Smooth muscle cell (in vitro differentiated cells): Measurements from ENCODE around the gene ADD2. TPM values are rescaled to one million over a fixed set of nuclear protein-coding genes. Genes with fewer than 3 reads are reported as not detected.

Experiments used
- DNase-seq: peaks from one replicate; lab custom pipeline; 2025; ENCODE audit not compliant: unreplicated experiment; lab: John Stamatoyannopoulos, UW
- H2AFZ ChIP-seq: fragments of 200-600 bp; sonication (generic); 2 replicates; pipeline ENCODE4 v1.6.0; 2016; ENCODE audit warnings: antibody characterized with exemption, low read depth, mild to moderate bottlenecking
- H3F3A ChIP-seq: fragments of 200-600 bp; sonication (generic); 2 replicates; pipeline ENCODE4 v1.6.0; 2017; ENCODE audit warnings: antibody characterized with exemption, low read depth
- H3K27ac ChIP-seq: fragments of 200-600 bp; sonication (generic); 2 replicates; pipeline ENCODE4 v1.5.1; 2016; ENCODE audit warnings: low read depth, mild to moderate bottlenecking
- H3K27me3 ChIP-seq: fragments of 200-600 bp; sonication (generic); 2 replicates; pipeline ENCODE4 v1.6.1; 2016; ENCODE audit warnings: low read depth, mild to moderate bottlenecking
- H3K36me3 ChIP-seq: fragments of 200-600 bp; sonication (generic); 2 replicates; pipeline ENCODE4 v1.5.1; 2016; ENCODE audit warnings: low read depth
- H3K4me1 ChIP-seq: fragments of 200-600 bp; sonication (generic); 2 replicates; pipeline ENCODE4 v1.5.1; 2016; ENCODE audit warnings: low read depth
- H3K4me2 ChIP-seq: fragments of 200-600 bp; sonication (generic); 2 replicates; pipeline ENCODE4 v1.6.0; 2016; ENCODE audit warnings: mild to moderate bottlenecking
- H3K4me3 ChIP-seq: fragments of 200-600 bp; sonication (generic); 2 replicates; pipeline ENCODE4 v1.5.1; 2016; ENCODE audit warnings: mild to moderate bottlenecking
- H3K79me2 ChIP-seq: fragments of 200-600 bp; sonication (generic); 2 replicates; pipeline ENCODE4 v1.6.0; 2016; ENCODE audit warnings: low read depth, mild to moderate bottlenecking
- H3K9ac ChIP-seq: fragments of 200-600 bp; sonication (generic); 2 replicates; pipeline ENCODE4 v1.6.0; 2016; ENCODE audit warnings: low read depth
- H3K9me3 ChIP-seq: fragments of 200-600 bp; sonication (generic); replicated peaks from 2 replicates; pipeline ENCODE4 v1.5.1; 2016; ENCODE audit warnings: low read depth
- H4K20me1 ChIP-seq: fragments of 200-600 bp; sonication (generic); 2 replicates; pipeline ENCODE4 v1.6.0; 2016; ENCODE audit warnings: low read depth
- CTCF ChIP-seq: fragments of 200-600 bp; sonication (generic); IDR thresholded peaks from 2 replicates; pipeline ENCODE4 v1.5.1; 2017; ENCODE audit warnings: borderline replicate concordance, mild to moderate bottlenecking, antibody characterized with exemption; ENCODE audit not compliant: insufficient read depth, poor library complexity, severe bottlenecking
- WGBS: methylation state at CpG from one replicate; pipeline ENCODE4 v1.1.7; 2016; ENCODE audit warnings: low lambda C conversion rate; 5-methylcytosine and 5-hydroxymethylcytosine counted together
- polyA plus RNA-seq: library from polyadenylated mRNA; unstranded; fragments of >200 nt; fragmentation: Nextera tagmentation; extraction: Ambion mirVana; gene quantifications from 2 replicates; pipeline ENCODE4 v1.2.1, GENCODE V29; 2016
- total RNA-seq: library from RNA; depleted of rRNA; stranded (reverse); fragments of >200 nt; gene quantifications from 2 replicates; pipeline ENCODE4 v1.2.3, GENCODE V29; 2014

ADD2 gene
- total and polyA plus RNA-seq, 2 experiments from 2014 or later: 4.3 to 7.1 TPM

DNA sequence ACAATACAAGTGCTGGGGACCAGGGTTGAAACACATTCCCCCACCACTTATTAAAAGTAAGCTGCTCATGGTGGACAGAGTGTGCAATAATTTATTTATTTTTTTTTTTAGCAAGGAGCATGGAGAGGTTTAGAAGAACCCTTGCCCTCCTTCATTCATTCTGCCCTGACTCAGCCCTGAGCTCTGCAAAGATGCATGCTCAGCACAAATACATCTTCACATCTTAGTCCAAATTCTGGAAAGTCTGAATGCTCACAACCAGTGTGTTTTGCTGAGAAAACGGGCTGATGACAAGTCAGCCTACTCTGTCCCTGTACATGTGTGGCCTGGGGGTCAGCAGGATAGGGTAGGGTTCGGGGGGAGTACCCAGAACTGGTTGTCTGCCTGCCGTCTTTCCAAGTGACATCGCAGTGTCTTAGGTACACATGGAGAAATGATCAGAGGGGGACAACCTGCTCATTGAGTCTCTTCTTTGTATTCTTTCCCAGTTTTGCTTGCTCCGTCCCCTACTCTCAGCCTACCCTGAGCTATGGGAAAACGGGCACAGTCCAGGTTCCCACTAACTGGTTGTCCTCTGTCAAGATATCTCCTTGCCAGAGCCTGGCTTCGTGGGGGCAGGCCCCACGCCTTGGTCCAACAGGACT, 76.4 kb downstream of the ADD2 start:
- H4K20me1 ChIP-seq: no peaks in the 10 kb centered on the region
- WGBS: 97% methylated on average over 8 of the region's 8 CpGs

DNA sequence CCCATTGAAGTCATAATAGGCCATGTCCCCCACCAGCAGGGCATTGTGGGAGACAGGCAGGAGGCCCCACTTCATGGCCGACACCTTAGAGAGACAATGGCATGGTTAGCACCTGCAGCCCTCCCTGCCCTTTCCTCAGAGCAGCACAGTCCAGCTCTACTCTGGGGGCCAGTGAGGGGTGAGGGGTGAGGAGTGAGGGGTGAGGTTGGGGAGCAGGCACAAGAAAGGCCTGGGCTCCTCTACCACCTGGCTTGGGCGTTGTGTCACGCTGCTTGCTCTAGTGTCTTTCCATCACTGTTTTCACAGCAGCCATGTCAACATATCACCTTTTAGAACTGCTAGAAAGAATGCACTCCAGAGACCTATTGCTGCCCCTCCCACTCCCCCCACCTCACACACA, 77.2 kb downstream of the ADD2 start:
- no peaks in the 10 kb centered on the region for H3K9me3 ChIP-seq
- H3K36me3 ChIP-seq: no peaks in the 10 kb centered on the region
- no peaks in the 10 kb centered on the region for H3K27me3 ChIP-seq
- no peak for DNase-seq
- no peak overlapping the region for H3K9ac ChIP-seq
- H3K4me3 ChIP-seq: no peak overlapping the region
- no peak for TF ChIP-seq CTCF
- H4K20me1 ChIP-seq: no peaks in the 10 kb centered on the region
- H2AFZ ChIP-seq: no peak overlapping the region
- H3K4me2 ChIP-seq: no peak overlapping the region
- H3F3A ChIP-seq: no peaks in the 10 kb centered on the region
- 100% methylated on average over 3 of the region's 3 CpGs for WGBS
- no peak overlapping the region for H3K27ac ChIP-seq
- H3K79me2 ChIP-seq: no peaks in the 10 kb centered on the region
- H3K4me1 ChIP-seq: no peaks in the 10 kb centered on the region

More for the DNA sequence above, 76.4 kb downstream of the ADD2 start:
- H3K4me1 ChIP-seq: no peaks in the 10 kb centered on the region
- no peak overlapping the region for H2AFZ ChIP-seq
- H3K4me3 ChIP-seq: no peak overlapping the region
- no peak overlapping the region for H3K9ac ChIP-seq
- no peaks in the 10 kb centered on the region for H3F3A ChIP-seq
- no peak overlapping the region for H3K27ac ChIP-seq
- no peak for DNase-seq
- no peaks in the 10 kb centered on the region for H3K36me3 ChIP-seq
- no peak for TF ChIP-seq CTCF
- H3K9me3 ChIP-seq: no peaks in the 10 kb centered on the region
- H3K4me2 ChIP-seq: no peak overlapping the region
- H3K27me3 ChIP-seq: no peaks in the 10 kb centered on the region
- no peaks in the 10 kb centered on the region for H3K79me2 ChIP-seq

- 98% methylated on average over 5 of the region's 5 CpGs for WGBS
- Histone ChIP-seq H3K9me3 (no peaks in the 10 kb centered on the region), H2AFZ (no peak overlapping the region), H3K79me2 (no peaks in the 10 kb centered on the region), H4K20me1 (no peaks in the 10 kb centered on the region), H3F3A (no peaks in the 10 kb centered on the region), H3K36me3 (no peaks in the 10 kb centered on the region), H3K4me3 (no peak overlapping the region), H3K4me1 (no peaks in the 10 kb centered on the region), H3K27ac (no peak overlapping the region), H3K9ac (no peak overlapping the region), H3K4me2 (no peak overlapping the region), H3K27me3 (no peaks in the 10 kb centered on the region)
- no peak for DNase-seq
- no peak for TF ChIP-seq CTCF
Observed at GRCh38 chr2:70688427-70688826, 79.6 kb downstream of the ADD2 start.

DNA sequence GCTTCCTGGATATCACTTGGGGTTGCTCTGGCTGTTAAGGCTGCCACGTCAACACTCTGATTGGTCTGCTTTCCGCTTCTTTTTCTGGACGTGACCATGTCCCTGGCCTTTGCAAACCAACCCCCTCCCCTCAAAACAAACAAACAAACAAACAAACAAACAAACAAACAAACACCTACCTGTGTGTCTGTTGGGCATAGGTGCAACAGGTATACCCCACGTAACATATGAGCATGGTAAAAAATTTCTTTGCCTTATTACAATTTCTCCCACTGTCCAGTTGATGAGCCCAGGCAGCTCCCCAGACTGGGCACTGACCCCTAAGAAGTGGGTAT, 80.6 kb downstream of the ADD2 start:
- H3K27ac ChIP-seq: no peak overlapping the region
- no peaks in the 10 kb centered on the region for H3K36me3 ChIP-seq
- TF ChIP-seq CTCF: no peak
- H3F3A ChIP-seq: no peaks in the 10 kb centered on the region
- no peaks in the 10 kb centered on the region for H3K4me1 ChIP-seq
- no peaks in the 10 kb centered on the region for H3K9me3 ChIP-seq
- no peak for DNase-seq
- H4K20me1 ChIP-seq: no peaks in the 10 kb centered on the region
- no peak overlapping the region for H2AFZ ChIP-seq
- H3K9ac ChIP-seq: no peak overlapping the region
- H3K79me2 ChIP-seq: no peaks in the 10 kb centered on the region
- WGBS: 95% methylated on average over 4 of the region's 4 CpGs
- H3K4me3 ChIP-seq: no peak overlapping the region
- no peaks in the 10 kb centered on the region for H3K27me3 ChIP-seq
- H3K4me2 ChIP-seq: no peak overlapping the region
